Measurements from ENCODE around the gene NCKAP5. TPM values are rescaled to one million over a fixed set of nuclear protein-coding genes. Genes with fewer than 3 reads are reported as not detected.

The NCKAP5 gene
- total and polyA plus RNA-seq, 2 donors (not counting 1 experiment from before 2014, with no cell fraction given) = not detected

- Histone ChIP-seq H3K36me3 (replicated peaks in 1 of 2; ENCODE audit: control extremely low read depth in 1 of 2, control insufficient read depth in 1 of 2, extremely low read depth in 1 of 2, insufficient read depth in 2 of 2, low read length in 1 of 2) (no peaks in the 10 kb centered on the region), H3K79me2 (ENCODE audit: control insufficient read depth, insufficient read depth, low read length) (no peaks in the 10 kb centered on the region), H3K27ac (ENCODE audit: low read length in 2 of 2) (no peak overlapping the region), H3K4me3 (ENCODE audit: control extremely low read depth in 1 of 5, extremely low read depth in 1 of 5, insufficient read depth in 1 of 5, low read depth in 2 of 5, low read length in 4 of 5) (no peak overlapping the region), H3K4me1 (ENCODE audit: control insufficient read depth in 2 of 2, insufficient read depth in 2 of 2, low read length in 2 of 2) (no peaks in the 10 kb centered on the region), H3K9me3 (ENCODE audit: control extremely low read depth in 1 of 3, control insufficient read depth in 2 of 3, insufficient read depth in 1 of 3, low read length in 2 of 3) (peaks cover 0 to 5% (median 0%) of the 10 kb centered on the region in 3 donors), H3K9ac (ENCODE audit: low read length) (no peak overlapping the region), H2AFZ (ENCODE audit: insufficient read depth, low read depth, low read length, poor library complexity, severe bottlenecking) (no peak overlapping the region), H4K20me1 (ENCODE audit: control insufficient read depth, insufficient read depth, low read length, poor library complexity, severe bottlenecking) (no peaks in the 10 kb centered on the region), H3K27me3 (replicated peaks in 1 of 4; ENCODE audit: control extremely low read depth in 1 of 4, control insufficient read depth in 3 of 4, insufficient read depth in 4 of 4, low read length in 3 of 4) (no peaks in the 10 kb centered on the region), H3K4me2 (replicated peaks; ENCODE audit: low read depth, low read length, poor library complexity, severe bottlenecking) (no peak overlapping the region)
- no peak overlapping the region for H3K4me3 Mint-ChIP-seq
- no peak overlapping the region for H3K27ac Mint-ChIP-seq
- ChIA-PET CTCF (no interaction called here), POLR2A (no interaction called here)
- intact Hi-C loops (cut with micrococcal nuclease) = no loop called here
- DNase-seq (no peak), ATAC-seq (ENCODE audit: low read depth) (no peak)
- H3K9me3 Mint-ChIP-seq (ENCODE audit: insufficient read depth) = no peaks in the 10 kb centered on the region
- H3K27me3 Mint-ChIP-seq = peaks cover 8% of the 10 kb centered on the region
- no peaks in the 10 kb centered on the region for H3K4me1 Mint-ChIP-seq
- 89% methylated on average over 10 of the region's 10 CpGs for WGBS (ENCODE audit: insufficient coverage)
- no peak for TF ChIP-seq EZH2 (IDR thresholded peaks at IDR 0.05; ENCODE audit: borderline replicate concordance, insufficient read depth, low read depth, low read length, poor library complexity, severe bottlenecking)
These were observed 31.5 kb upstream of the NCKAP5 start for GRCh38 chr2:133599811-133600210.

GRCh38 chr2:133599211-133599803, 31.0 kb upstream of the NCKAP5 start:
- no peak overlapping the region for H3K4me2 ChIP-seq (replicated peaks; ENCODE audit: low read depth, low read length, poor library complexity, severe bottlenecking)
- no peaks in the 10 kb centered on the region for H3K4me1 ChIP-seq (ENCODE audit: control insufficient read depth in 2 of 2, insufficient read depth in 2 of 2, low read length in 2 of 2)
- no peak overlapping the region for H3K4me3 ChIP-seq (ENCODE audit: control extremely low read depth in 1 of 5, extremely low read depth in 1 of 5, insufficient read depth in 1 of 5, low read depth in 2 of 5, low read length in 4 of 5)
- POLR2A ChIA-PET = no interaction called here
- CTCF ChIA-PET = no interaction called here
- Mint-ChIP-seq H3K27me3 (peaks cover 9% of the 10 kb centered on the region), H3K27ac (no peak overlapping the region), H3K4me1 (no peaks in the 10 kb centered on the region), H3K4me3 (no peak overlapping the region), H3K9me3 (ENCODE audit: insufficient read depth) (no peaks in the 10 kb centered on the region)
- H3K27ac ChIP-seq (ENCODE audit: low read length in 2 of 2) = no peak overlapping the region
- no peak for TF ChIP-seq EZH2 (IDR thresholded peaks at IDR 0.05; ENCODE audit: borderline replicate concordance, insufficient read depth, low read depth, low read length, poor library complexity, severe bottlenecking)
- TF ChIP-seq CTCF (IDR thresholded peaks at IDR 0.05) = no peak
- H2AFZ ChIP-seq (ENCODE audit: insufficient read depth, low read depth, low read length, poor library complexity, severe bottlenecking) = no peak overlapping the region
- intact Hi-C loops (cut with micrococcal nuclease) = no loop called here
- H3K27me3 ChIP-seq (replicated peaks in 1 of 4; ENCODE audit: control extremely low read depth in 1 of 4, control insufficient read depth in 3 of 4, insufficient read depth in 4 of 4, low read length in 3 of 4) = no peaks in the 10 kb centered on the region
- H3K36me3 ChIP-seq (replicated peaks in 1 of 2; ENCODE audit: control extremely low read depth in 1 of 2, control insufficient read depth in 1 of 2, extremely low read depth in 1 of 2, insufficient read depth in 2 of 2, low read length in 1 of 2) = no peaks in the 10 kb centered on the region
- H3K9ac ChIP-seq (ENCODE audit: low read length) = no peak overlapping the region
- peaks cover 0 to 5% (median 0%) of the 10 kb centered on the region in 3 donors for H3K9me3 ChIP-seq (ENCODE audit: control extremely low read depth in 1 of 3, control insufficient read depth in 2 of 3, insufficient read depth in 1 of 3, low read length in 2 of 3)
- no peaks in the 10 kb centered on the region for H3K79me2 ChIP-seq (ENCODE audit: control insufficient read depth, insufficient read depth, low read length)
- 81% methylated on average over 2 of the region's 5 CpGs for WGBS (ENCODE audit: insufficient coverage)
- no peak for DNase-seq
- no peak for ATAC-seq (ENCODE audit: low read depth)
- no peaks in the 10 kb centered on the region for H4K20me1 ChIP-seq (ENCODE audit: control insufficient read depth, insufficient read depth, low read length, poor library complexity, severe bottlenecking)
